Fibroblast of lung (primary cell): ENCODE results near the gene LMO7.

Experiments
- EZH2 ChIP-seq: IDR thresholded peaks from 2 replicates; pipeline ENCODE4 v1.5.1; 2012; ENCODE audit warnings: low read length, control low read depth, mild to moderate bottlenecking; ENCODE audit errors: missing control alignments
- TF ChIP-seq, protein P1 (sequence below), 2 donors: IDR thresholded peaks in 1 of 2; conservative IDR thresholded peaks in 1 of 2; 1 replicate in 1 of 2; 2 replicates in 1 of 2; pipeline ENCODE4 v1.5.1; 2011 to 2012; ENCODE audit warnings: low read length in 2 of 2, control low read depth in 1 of 2, inconsistent platforms in 1 of 2, low read depth in 1 of 2, mild to moderate bottlenecking in 1 of 2

- TF ChIP-seq, protein P1, sequence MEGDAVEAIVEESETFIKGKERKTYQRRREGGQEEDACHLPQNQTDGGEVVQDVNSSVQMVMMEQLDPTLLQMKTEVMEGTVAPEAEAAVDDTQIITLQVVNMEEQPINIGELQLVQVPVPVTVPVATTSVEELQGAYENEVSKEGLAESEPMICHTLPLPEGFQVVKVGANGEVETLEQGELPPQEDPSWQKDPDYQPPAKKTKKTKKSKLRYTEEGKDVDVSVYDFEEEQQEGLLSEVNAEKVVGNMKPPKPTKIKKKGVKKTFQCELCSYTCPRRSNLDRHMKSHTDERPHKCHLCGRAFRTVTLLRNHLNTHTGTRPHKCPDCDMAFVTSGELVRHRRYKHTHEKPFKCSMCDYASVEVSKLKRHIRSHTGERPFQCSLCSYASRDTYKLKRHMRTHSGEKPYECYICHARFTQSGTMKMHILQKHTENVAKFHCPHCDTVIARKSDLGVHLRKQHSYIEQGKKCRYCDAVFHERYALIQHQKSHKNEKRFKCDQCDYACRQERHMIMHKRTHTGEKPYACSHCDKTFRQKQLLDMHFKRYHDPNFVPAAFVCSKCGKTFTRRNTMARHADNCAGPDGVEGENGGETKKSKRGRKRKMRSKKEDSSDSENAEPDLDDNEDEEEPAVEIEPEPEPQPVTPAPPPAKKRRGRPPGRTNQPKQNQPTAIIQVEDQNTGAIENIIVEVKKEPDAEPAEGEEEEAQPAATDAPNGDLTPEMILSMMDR (conservative IDR thresholded peaks at IDR 0.05 in 1 of 2, IDR thresholded peaks at IDR 0.05 in 1 of 2; ENCODE audit: low read depth in 1 of 2, low read length in 2 of 2) = no peak
- TF ChIP-seq EZH2 = no peak
These were observed 135.7 kb downstream of the LMO7 start for GRCh38 chr13:75771818-75772217.
